PC-9 (cell line): ENCODE data around the gene MMP24. TPM values are rescaled to one million over a fixed set of nuclear protein-coding genes. Genes with fewer than 3 reads are reported as not detected.

Source experiments
- BruUV-seq: library from RNA; stranded (reverse); fragments of 400-500 nt; replicated peaks from 2 replicates; lab custom pipeline; 2021; lab: Mats Ljungman, UMichigan
- CTCF ChIA-PET: fragments of 300-600 bp; sonication (Branson Sonifier 250); formaldehyde crosslinking; loops from one replicate; lab custom pipeline; 2022; ENCODE audit warnings: antibody characterized with exemption; lab: Charles Lee
- POLR2A ChIA-PET: fragments of 300-600 bp; sonication (Branson Sonifier 250); formaldehyde crosslinking; loops from one replicate; lab custom pipeline; 2022; ENCODE audit warnings: antibody characterized with exemption; ENCODE audit not compliant: unreplicated experiment; lab: Charles Lee
- DNase-seq, 2 experiments: peaks; one replicate each; pipeline versions ENCODE4 v3.0.0 to v3.0.0-alpha.2; 2015 to 2022; ENCODE audit warnings: mixed read lengths in 1 of 2
- H2AFZ ChIP-seq: fragments of 200-600 bp; sonication (generic); 2 replicates; pipeline ENCODE4 v1.8.1; 2017; ENCODE audit warnings: antibody characterized with exemption
- H3F3A ChIP-seq: fragments of 200-600 bp; sonication (generic); 2 replicates; pipeline ENCODE4 v1.8.1; 2017; ENCODE audit warnings: antibody characterized with exemption, mild to moderate bottlenecking, low read depth; ENCODE audit not compliant: insufficient read depth
- H3K27ac ChIP-seq: fragments of 200-600 bp; sonication (generic); 2 replicates; pipeline ENCODE4 v1.6.1; 2016; ENCODE audit warnings: mixed run types
- H3K27me3 ChIP-seq: fragments of 200-600 bp; sonication (generic); 2 replicates; pipeline ENCODE4 v1.6.1; 2016; ENCODE audit warnings: low read depth, mixed run types; ENCODE audit not compliant: insufficient read depth
- H3K36me3 ChIP-seq: fragments of 200-600 bp; sonication (generic); 2 replicates; pipeline ENCODE4 v1.6.1; 2016; ENCODE audit warnings: low read depth, mixed run types
- H3K4me1 ChIP-seq: fragments of 200-600 bp; sonication (generic); replicated peaks from 2 replicates; pipeline ENCODE4 v1.6.1; 2016; ENCODE audit warnings: mixed run types; ENCODE audit not compliant: insufficient read depth
- H3K4me2 ChIP-seq: fragments of 200-600 bp; sonication (generic); 2 replicates; pipeline ENCODE4 v1.6.1; 2017; ENCODE audit warnings: mixed run types
- H3K4me3 ChIP-seq: fragments of 200-600 bp; sonication (generic); 2 replicates; pipeline ENCODE4 v1.6.1; 2016; ENCODE audit warnings: mixed run types
- H3K79me2 ChIP-seq: fragments of 200-600 bp; sonication (generic); 2 replicates; pipeline ENCODE4 v1.6.1; 2017; ENCODE audit warnings: low read depth, mixed run types
- H3K9me2 ChIP-seq: fragments of 200-600 bp; sonication (generic); 2 replicates; pipeline ENCODE4 v1.8.1; 2017; ENCODE audit warnings: mild to moderate bottlenecking; ENCODE audit not compliant: insufficient read depth
- H3K9me3 ChIP-seq: fragments of 200-600 bp; sonication (generic); 2 replicates; pipeline ENCODE4 v1.8.1; 2016; ENCODE audit warnings: low read depth; ENCODE audit not compliant: insufficient read depth
- H4K20me1 ChIP-seq: fragments of 200-600 bp; sonication (generic); 2 replicates; pipeline ENCODE4 v1.8.1; 2017; ENCODE audit not compliant: insufficient read depth
- CTCF ChIP-seq: fragments of 200-600 bp; sonication (generic); conservative IDR thresholded peaks from 2 replicates; pipeline ENCODE4 v1.6.1; 2017; ENCODE audit warnings: mixed run types, antibody characterized with exemption, mild to moderate bottlenecking, moderate library complexity
- EZH2 ChIP-seq: fragments of 200-600 bp; sonication (generic); IDR thresholded peaks from 2 replicates; pipeline ENCODE4 v1.8.0; 2017; ENCODE audit warnings: antibody characterized with exemption, low read depth
- intact Hi-C: fragments of 100-400 bp; cut with micrococcal nuclease; formaldehyde crosslinking; loops from one replicate; pipeline ENCODE4 v1.10.0; 2022; ENCODE audit not compliant: unreplicated experiment
- total RNA-seq: library from RNA; stranded (reverse); gene quantifications from 2 replicates; pipeline ENCODE4 v1.2.3, GENCODE V29; 2021

MMP24 gene
- total RNA-seq, 1 experiment from 2014 or later: 0.48 TPM

- H3K36me3 ChIP-seq: no peaks in the 10 kb centered on the region
- no peak for TF ChIP-seq CTCF
- no peak for TF ChIP-seq EZH2
- H3K27ac ChIP-seq: peak overlapping the region; percentile 94; the same call in 1 of the 2 replicates
- no peak overlapping the region for H2AFZ ChIP-seq
- H3K4me3 ChIP-seq: no peak overlapping the region
- no peak for DNase-seq
- peaks cover 19% of the 10 kb centered on the region for H3F3A ChIP-seq
- ChIA-PET CTCF (no interaction called here), POLR2A (no interaction called here)
- BruUV-seq: no TSS peak
- H3K27me3 ChIP-seq: no peaks in the 10 kb centered on the region
- H3K79me2 ChIP-seq: no peaks in the 10 kb centered on the region
- intact Hi-C loops: no loop called here
- H3K9me2 ChIP-seq: 0 out of 2 replicates have a peak, but pooled peaks cover 5% of the 10 kb centered on the region
- H3K9me3 ChIP-seq: no peaks in the 10 kb centered on the region; the same call in 1 of the 2 replicates
- H4K20me1 ChIP-seq: no peaks in the 10 kb centered on the region
- H3K4me1 ChIP-seq: peaks cover 28% of the 10 kb centered on the region
- H3K4me2 ChIP-seq: no peak overlapping the region
These were observed 9.9 kb upstream of the MMP24 start for GRCh38 chr20:35216541-35216940.

- no TSS peak for BruUV-seq
- Histone ChIP-seq H2AFZ (no peak overlapping the region), H3K9me3 (no peaks in the 10 kb centered on the region), H3K9me2 (no peaks in the 10 kb centered on the region), H3K4me1 (0 out of 2 replicates have a peak, but pooled peaks cover 3% of the 10 kb centered on the region), H3K4me2 (no peak overlapping the region), H3K27ac (no peak overlapping the region), H3K27me3 (peaks cover 44% of the 10 kb centered on the region), H3K79me2 (no peaks in the 10 kb centered on the region), H3K4me3 (no peak overlapping the region), H4K20me1 (no peaks in the 10 kb centered on the region), H3K36me3 (no peaks in the 10 kb centered on the region), H3F3A (peaks cover 5% of the 10 kb centered on the region; the same call in 1 of the 2 replicates)
- ChIA-PET CTCF (interaction anchor here (0.9 kb wide), 1 partner anchor 9 kb away, joined by 3 read pairs; no protein-coding TSS in a partner anchor), POLR2A (no interaction called here)
- TF ChIP-seq CTCF (no peak), EZH2 (no peak)
- intact Hi-C loops: no loop called here
- no peak for DNase-seq
These were observed 2.5 kb upstream of the MMP24 start for GRCh38 chr20:35223941-35224340.

GRCh38 chr20:35224536-35224935 lies 2.0 kb upstream of the MMP24 start:
- Histone ChIP-seq H3K4me1 (0 out of 2 replicates have a peak, but pooled peaks cover 3% of the 10 kb centered on the region), H3K4me2 (no peak overlapping the region), H3K9me3 (no peaks in the 10 kb centered on the region), H2AFZ (no peak overlapping the region), H3K36me3 (no peaks in the 10 kb centered on the region), H3K27ac (no peak overlapping the region), H3K79me2 (no peaks in the 10 kb centered on the region), H3K4me3 (no peak overlapping the region), H3K27me3 (peaks cover 50% of the 10 kb centered on the region), H4K20me1 (no peaks in the 10 kb centered on the region), H3F3A (peaks cover 5% of the 10 kb centered on the region; the same call in 1 of the 2 replicates), H3K9me2 (no peaks in the 10 kb centered on the region)
- no peak for TF ChIP-seq CTCF
- no peak for TF ChIP-seq EZH2
- DNase-seq: no peak
- ChIA-PET POLR2A (no interaction called here), CTCF (interaction anchor here (0.9 kb wide), 1 partner anchor 10 kb away, joined by 3 read pairs; no protein-coding TSS in a partner anchor)
- no TSS peak for BruUV-seq
- intact Hi-C loops: no loop called here
